ENCODE data around the gene CAP2. TPM values are rescaled to one million over a fixed set of nuclear protein-coding genes. Genes with fewer than 3 reads are reported as not detected.

Gene CAP2
- total RNA-seq, 1 experiment from 2014 or later: 7.2 TPM

GRCh38 chr6:17574866-17575560, 181.6 kb downstream of the CAP2 start (continued):
- no peak for TF ChIP-seq ZNF532 (CRISPR knock-in tag; IDR thresholded peaks at IDR 0.05; ENCODE audit: borderline replicate concordance)
- no peak for TF ChIP-seq PREB (CRISPR knock-in tag; IDR thresholded peaks at IDR 0.05; ENCODE audit: borderline replicate concordance)
- no peak for TF ChIP-seq FOXJ3 (CRISPR knock-in tag; IDR thresholded peaks at IDR 0.05; ENCODE audit: borderline replicate concordance)
- no peak for TF ChIP-seq NFATC4 (CRISPR knock-in tag; IDR thresholded peaks at IDR 0.05)

GRCh38 chr6:17577059-17577458, 183.7 kb downstream of the CAP2 start:
- TF ChIP-seq ATF6 (CRISPR knock-in tag; IDR thresholded peaks at IDR 0.05) (no peak), ZNF396 (CRISPR knock-in tag; IDR thresholded peaks at IDR 0.05; ENCODE audit: borderline replicate concordance) (no peak), FOXP4 (CRISPR knock-in tag; IDR thresholded peaks at IDR 0.05) (no peak), NR1H2 (CRISPR knock-in tag; IDR thresholded peaks at IDR 0.05) (no peak), ZSCAN18 (CRISPR knock-in tag; IDR thresholded peaks at IDR 0.05) (no peak), ZNF512 (CRISPR knock-in tag; IDR thresholded peaks at IDR 0.05; ENCODE audit: borderline replicate concordance) (no peak), OVOL2 (CRISPR knock-in tag; IDR thresholded peaks at IDR 0.05; ENCODE audit: borderline replicate concordance) (no peak)
- POLR2A ChIA-PET: no interaction called here

More at GRCh38 chr6:17577059-17577458, 183.7 kb downstream of the CAP2 start:
- CTCF ChIA-PET: no interaction called here
- peaks cover 17% of the 10 kb centered on the region for H3K27me3 Mint-ChIP-seq (ENCODE audit: low read depth)
- peaks cover 18% of the 10 kb centered on the region for H3K36me3 Mint-ChIP-seq
- H3K9me3 Mint-ChIP-seq: peaks cover 50% of the 10 kb centered on the region
- no peak overlapping the region for H3K4me3 Mint-ChIP-seq
- DNase-seq (ENCODE audit: low spot score): no peak
- no peak overlapping the region for H3K27ac Mint-ChIP-seq
- no peak for ATAC-seq
- H3K4me1 Mint-ChIP-seq: no peaks in the 10 kb centered on the region
